ENCODE data around the gene ZNF423. TPM values are rescaled to one million over a fixed set of nuclear protein-coding genes. Genes with fewer than 3 reads are reported as not detected.

ZNF423 gene
- total RNA-seq, 1 donor from 2014 or later: 19.8 TPM

DNA sequence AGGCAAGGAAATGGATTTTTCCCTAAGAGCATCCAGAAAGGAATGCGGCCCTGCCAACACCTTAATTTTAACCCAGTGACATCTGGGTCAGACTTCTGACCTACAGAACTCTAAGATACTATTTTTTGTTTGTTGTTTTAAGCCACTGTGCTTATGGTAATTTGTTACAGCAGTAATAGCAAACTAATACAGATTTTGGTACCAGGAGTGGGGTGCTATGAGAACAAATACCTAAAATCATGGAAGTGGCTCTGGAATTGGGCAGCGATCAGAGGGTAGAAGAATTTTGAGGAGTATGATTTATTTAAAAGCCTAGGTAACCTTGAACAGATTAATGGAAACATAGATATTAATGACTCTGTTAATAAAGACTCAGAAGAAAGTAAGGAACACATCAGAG lies 208.2 kb downstream of the ZNF423 start:
- no peak for DNase-seq (ENCODE audit: low spot score in 2 of 2, unreplicated experiment in 2 of 2)
- no peak overlapping the region for H3K27ac Mint-ChIP-seq
- H3K9me3 Mint-ChIP-seq: peaks cover 31% of the 10 kb centered on the region
- peaks cover 8% of the 10 kb centered on the region for H3K4me1 Mint-ChIP-seq
- no peaks in the 10 kb centered on the region for H3K27me3 Mint-ChIP-seq (ENCODE audit: low read depth)
- H3K4me3 Mint-ChIP-seq: no peak overlapping the region
- TF ChIP-seq, protein P1, sequence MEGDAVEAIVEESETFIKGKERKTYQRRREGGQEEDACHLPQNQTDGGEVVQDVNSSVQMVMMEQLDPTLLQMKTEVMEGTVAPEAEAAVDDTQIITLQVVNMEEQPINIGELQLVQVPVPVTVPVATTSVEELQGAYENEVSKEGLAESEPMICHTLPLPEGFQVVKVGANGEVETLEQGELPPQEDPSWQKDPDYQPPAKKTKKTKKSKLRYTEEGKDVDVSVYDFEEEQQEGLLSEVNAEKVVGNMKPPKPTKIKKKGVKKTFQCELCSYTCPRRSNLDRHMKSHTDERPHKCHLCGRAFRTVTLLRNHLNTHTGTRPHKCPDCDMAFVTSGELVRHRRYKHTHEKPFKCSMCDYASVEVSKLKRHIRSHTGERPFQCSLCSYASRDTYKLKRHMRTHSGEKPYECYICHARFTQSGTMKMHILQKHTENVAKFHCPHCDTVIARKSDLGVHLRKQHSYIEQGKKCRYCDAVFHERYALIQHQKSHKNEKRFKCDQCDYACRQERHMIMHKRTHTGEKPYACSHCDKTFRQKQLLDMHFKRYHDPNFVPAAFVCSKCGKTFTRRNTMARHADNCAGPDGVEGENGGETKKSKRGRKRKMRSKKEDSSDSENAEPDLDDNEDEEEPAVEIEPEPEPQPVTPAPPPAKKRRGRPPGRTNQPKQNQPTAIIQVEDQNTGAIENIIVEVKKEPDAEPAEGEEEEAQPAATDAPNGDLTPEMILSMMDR (IDR thresholded peaks at IDR 0.05; ENCODE audit: unreplicated experiment): no peak
- H3K36me3 Mint-ChIP-seq: peaks cover 16% of the 10 kb centered on the region

DNA sequence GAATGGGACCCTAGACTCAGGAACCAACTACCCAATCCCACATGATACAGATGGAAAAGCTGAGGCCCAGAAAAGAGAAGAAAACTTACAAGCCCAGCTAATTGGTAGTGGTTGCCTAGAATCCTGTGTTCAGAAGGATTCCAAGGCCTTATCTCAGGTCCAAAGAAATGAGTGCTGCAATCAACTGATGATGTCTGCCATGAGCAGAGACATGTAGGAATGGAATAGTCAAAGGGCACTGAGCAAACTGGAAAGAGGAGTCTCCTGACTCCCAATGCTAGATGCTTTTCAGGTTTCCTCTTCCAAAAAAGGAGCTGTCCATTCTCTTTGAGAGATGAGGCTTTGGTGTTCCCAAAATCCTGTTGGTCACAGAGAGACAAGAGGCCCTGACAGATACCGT lies 210.6 kb downstream of the ZNF423 start:
- Mint-ChIP-seq H3K27me3 (ENCODE audit: low read depth) (no peaks in the 10 kb centered on the region), H3K4me3 (no peak overlapping the region), H3K9me3 (peaks cover 31% of the 10 kb centered on the region), H3K36me3 (peaks cover 16% of the 10 kb centered on the region), H3K27ac (no peak overlapping the region), H3K4me1 (peaks cover 13% of the 10 kb centered on the region)
- TF ChIP-seq, protein P1 (IDR thresholded peaks at IDR 0.05; ENCODE audit: unreplicated experiment): no peak
- no peak for DNase-seq (ENCODE audit: low spot score in 2 of 2, unreplicated experiment in 2 of 2)

DNA sequence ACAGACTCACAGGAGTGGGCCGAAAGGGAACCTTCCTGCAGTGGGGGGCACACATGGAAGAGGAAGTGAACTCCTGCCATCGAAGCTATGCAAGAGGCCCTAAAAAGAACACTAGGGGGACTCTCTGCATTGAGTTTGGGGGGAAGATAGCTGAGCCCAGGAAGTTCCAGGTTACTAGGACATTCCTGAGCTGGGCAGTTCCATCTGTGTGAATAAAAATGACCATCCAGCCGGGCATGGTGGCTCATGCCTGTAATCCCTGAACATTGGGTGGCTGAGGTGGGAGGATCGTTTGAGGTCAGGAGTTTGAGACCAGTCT lies 211.8 kb downstream of the ZNF423 start:
- TF ChIP-seq, protein P1 (IDR thresholded peaks at IDR 0.05; ENCODE audit: unreplicated experiment): no peak
- Mint-ChIP-seq H3K9me3 (peaks cover 26% of the 10 kb centered on the region), H3K4me3 (no peak overlapping the region)

DNA sequence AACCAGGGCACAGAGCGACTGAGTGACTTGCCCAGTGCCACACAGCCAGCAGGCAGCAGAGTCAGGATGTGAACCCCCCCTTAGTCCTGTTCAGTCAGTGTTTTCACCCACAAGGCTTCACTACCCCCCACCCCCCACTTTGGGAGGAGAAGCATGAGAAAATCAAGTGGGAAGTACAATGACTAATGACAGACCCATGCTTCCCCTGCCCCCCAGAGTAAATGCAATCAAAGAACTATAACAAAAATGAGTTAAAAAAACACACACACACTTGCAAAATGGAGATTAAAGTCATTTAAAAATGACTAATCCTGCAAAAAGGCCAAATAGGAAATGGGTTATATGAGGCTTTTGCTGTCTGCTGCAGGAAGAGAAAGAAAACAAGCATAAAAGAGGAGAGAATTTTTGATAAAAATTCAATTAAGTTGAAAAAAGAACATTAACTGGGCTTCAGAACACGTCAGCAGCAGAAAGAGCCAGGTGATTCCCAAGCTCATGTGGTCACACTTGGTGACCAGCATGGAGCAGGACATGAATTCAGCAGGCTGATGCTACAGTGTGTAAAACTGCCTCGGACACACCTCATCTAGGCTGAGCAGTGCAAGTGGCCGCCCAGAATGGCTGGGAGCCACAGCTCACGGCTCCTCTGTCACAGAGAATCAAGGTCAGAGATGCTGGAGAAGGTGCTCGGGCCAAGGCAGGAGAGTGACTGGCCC lies 212.3 kb downstream of the ZNF423 start:
- TF ChIP-seq, protein P1 (IDR thresholded peaks at IDR 0.05; ENCODE audit: unreplicated experiment): no peak
- no peaks in the 10 kb centered on the region for H3K27me3 Mint-ChIP-seq (ENCODE audit: low read depth)
- DNase-seq (ENCODE audit: low spot score in 2 of 2, unreplicated experiment in 2 of 2): no peak
- peaks cover 11% of the 10 kb centered on the region for H3K36me3 Mint-ChIP-seq
- no peak overlapping the region for H3K4me3 Mint-ChIP-seq
- H3K4me1 Mint-ChIP-seq: peaks cover 27% of the 10 kb centered on the region
- H3K9me3 Mint-ChIP-seq: peaks cover 21% of the 10 kb centered on the region
- H3K27ac Mint-ChIP-seq: no peak overlapping the region

More for the DNA sequence above, 211.8 kb downstream of the ZNF423 start:
- DNase-seq (ENCODE audit: low spot score in 2 of 2, unreplicated experiment in 2 of 2): no peak
- Mint-ChIP-seq H3K36me3 (peaks cover 16% of the 10 kb centered on the region), H3K27me3 (ENCODE audit: low read depth) (no peaks in the 10 kb centered on the region), H3K27ac (no peak overlapping the region), H3K4me1 (peaks cover 25% of the 10 kb centered on the region)

DNA sequence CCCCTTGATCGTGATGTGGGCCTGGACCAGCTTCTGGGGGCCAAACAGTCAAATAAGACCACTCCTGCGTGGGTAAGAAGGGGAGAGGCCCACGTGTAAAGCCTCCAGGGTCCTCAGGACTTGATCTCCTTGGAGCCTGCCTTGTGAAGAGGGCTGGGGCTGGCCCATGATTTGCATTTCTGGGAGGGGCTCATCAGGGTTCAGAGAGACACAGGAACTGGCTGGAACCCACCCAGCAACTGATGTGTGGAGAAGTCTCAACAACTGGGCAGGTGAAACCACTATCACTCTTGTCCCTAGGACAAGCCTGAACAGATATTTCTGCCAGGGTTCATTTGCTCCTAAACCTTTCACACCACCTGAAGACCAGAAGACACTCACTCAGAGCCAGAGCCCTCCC lies 214.7 kb downstream of the ZNF423 start:
- TF ChIP-seq, protein P1 (IDR thresholded peaks at IDR 0.05; ENCODE audit: unreplicated experiment): no peak
- Mint-ChIP-seq H3K9me3 (peaks cover 5% of the 10 kb centered on the region), H3K4me1 (peaks cover 27% of the 10 kb centered on the region), H3K27me3 (ENCODE audit: low read depth) (no peaks in the 10 kb centered on the region), H3K27ac (peak overlapping the region; percentile 37), H3K4me3 (no peak overlapping the region), H3K36me3 (peaks cover 19% of the 10 kb centered on the region)
- no peak for DNase-seq (ENCODE audit: low spot score in 2 of 2, unreplicated experiment in 2 of 2)
